ENCODE results near the gene DGCR8.

Gene DGCR8

DNA sequence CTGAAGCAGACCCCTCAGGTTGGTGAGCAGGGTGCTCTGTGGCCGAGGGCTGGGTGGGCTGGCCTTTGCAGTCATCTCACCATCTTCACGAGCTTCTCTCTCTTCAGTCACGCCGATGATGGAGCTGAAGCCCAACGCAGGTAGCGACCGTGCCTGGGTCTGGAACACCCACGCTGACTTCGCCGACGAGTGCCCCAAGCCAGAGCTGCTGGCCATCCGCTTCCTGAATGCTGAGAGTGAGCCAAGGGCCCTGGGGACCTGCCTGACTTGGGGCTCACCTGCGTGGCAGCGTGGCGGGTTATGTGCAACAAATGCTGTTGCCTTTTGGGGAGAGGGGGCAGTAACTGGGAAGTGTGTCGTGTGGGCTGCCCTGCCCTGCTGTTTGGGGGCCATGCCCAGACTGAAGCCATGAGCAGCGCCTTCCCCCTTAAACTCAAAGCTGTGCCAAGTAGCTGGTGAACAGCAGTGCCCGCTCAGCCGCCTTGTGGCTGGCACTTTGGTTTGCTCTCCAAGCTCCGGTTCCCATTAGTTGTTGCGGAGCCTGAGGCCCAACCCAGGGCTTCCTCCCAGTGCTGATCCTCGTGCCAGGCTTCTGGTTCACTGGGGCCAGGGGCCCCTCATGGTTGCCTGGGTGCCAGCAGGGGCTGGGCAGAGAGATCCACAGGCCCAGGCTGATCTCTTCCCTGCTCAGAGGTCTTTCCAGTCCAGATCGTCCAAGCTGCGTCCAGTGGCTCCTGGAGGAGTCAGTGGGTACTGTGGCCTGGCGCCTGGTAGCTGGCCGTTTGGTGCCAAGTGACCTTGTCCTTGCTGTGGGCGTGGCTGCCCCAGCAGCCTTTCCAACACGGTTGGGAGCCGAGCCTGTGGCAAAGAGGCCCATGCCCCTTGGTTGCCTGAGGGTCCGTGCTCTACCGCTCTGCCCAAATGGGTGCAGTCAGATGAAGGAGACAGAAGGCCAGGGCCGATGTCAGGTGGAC, 45.4 kb downstream of the DGCR8 start:
- no peak for DNase-seq

DNA sequence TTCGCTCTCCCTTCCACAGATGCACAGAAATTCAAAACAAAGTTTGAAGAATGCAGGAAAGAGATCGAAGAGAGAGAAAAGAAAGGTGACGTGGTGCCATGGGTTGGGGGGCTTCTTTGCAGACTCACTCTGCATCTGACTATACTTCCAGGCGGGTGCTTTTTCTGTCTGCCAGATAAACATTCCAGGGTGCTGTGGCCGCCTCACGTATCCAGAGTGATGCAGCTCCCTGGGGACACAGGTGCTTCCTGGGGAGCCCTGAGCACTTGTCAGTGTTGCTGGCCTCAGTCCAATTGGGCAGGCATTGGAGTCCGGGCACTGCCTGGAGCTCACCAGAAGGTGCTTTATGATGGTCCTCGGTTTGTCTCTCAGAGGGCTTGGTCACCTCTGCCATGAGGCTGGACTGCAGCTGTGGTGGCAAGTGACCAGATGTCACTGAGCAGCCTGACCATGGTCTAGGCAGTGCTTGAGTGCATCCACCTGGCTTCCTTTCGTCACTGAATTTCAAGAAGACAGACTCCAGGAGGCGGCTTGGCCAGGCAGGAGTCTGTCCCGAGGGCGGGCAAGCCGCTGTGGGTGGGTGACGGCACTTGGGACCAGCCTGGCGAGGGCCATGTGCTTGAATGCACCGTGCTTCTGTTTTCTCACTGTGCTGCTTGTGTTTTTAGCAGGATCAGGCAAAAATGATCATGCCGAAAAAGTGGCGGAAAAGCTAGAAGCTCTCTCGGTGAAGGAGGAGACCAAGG, 46.4 kb downstream of the DGCR8 start:
- DNase-seq = no peak

DNA sequence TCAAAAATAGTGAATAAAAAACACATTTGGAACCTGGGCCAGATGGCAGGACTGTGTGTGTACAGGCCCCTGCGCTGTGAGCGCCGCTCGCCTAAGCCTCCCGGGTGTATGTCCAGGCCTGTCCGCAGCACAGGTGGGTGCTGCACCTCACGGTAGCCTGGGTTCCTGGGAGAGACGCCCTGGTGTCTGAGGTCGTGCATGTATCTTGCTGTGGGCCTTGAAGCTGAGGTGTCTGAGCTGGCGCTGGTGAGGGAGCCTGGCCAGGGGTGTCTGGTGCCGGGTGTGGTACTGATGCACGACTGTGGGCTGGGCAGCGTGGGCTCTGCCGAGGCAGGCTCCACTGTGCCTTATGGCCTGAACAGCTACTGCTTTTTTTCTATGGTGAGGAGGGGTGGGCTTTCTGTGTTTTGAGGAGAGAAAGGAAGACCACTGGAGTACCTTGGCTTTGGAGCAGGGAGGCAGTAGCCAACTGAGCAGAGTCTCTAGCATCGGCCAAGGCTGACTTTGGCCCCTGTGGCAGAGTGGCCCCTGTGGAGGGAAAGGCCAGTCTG, 47.4 kb downstream of the DGCR8 start:
- DNase-seq = no peak

DNA sequence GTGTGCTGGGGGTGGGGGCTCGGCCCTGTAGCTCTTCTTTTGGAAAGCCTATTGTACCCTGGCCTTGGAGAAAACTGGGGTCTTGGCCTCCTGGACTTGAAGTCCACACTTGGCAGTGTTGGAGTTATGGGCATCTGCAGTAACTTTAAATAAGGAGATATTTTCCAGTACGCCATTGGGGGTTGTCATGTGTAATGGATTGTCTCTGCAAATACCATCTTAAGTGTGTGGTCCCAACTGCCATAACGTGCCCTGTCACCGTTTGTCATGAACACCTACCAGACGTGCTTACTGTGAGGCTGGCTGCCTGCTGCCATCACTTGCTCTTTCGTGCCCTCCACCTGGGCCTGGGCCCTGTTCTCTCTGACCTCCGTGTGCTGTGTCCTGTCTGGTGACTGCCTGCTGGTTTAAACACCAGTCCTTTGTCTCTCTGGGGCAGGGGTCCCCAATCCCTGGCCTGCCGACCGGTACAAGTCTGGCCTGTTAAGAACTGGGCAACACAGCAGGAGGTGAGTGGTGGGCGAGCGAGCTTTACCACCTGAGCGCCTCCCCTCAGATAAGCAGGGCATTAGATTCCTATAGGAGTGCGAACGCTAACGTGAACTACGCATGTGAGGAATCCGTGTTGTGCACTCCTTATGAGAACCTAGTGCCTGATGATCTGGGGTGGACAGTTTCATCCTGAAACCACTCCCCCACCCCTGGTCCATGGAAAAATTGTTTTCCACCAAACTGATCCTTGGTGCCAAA, 48.0 kb downstream of the DGCR8 start:
- no peak for DNase-seq

DNA sequence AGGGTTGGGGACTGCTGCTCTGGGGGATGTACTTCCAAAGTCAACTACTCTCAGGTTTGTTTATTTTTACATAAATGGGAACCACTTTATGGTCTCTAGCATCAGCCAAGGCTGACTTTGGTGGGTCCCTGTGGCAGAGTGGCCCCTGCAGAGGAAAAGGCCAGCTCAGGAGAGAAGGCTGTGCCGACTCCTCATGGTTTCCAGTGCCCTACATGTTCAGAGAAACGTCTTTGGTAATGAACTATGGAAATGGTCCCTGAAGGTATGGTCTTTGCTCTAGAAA, 48.5 kb downstream of the DGCR8 start:
- no peak for DNase-seq

DNA sequence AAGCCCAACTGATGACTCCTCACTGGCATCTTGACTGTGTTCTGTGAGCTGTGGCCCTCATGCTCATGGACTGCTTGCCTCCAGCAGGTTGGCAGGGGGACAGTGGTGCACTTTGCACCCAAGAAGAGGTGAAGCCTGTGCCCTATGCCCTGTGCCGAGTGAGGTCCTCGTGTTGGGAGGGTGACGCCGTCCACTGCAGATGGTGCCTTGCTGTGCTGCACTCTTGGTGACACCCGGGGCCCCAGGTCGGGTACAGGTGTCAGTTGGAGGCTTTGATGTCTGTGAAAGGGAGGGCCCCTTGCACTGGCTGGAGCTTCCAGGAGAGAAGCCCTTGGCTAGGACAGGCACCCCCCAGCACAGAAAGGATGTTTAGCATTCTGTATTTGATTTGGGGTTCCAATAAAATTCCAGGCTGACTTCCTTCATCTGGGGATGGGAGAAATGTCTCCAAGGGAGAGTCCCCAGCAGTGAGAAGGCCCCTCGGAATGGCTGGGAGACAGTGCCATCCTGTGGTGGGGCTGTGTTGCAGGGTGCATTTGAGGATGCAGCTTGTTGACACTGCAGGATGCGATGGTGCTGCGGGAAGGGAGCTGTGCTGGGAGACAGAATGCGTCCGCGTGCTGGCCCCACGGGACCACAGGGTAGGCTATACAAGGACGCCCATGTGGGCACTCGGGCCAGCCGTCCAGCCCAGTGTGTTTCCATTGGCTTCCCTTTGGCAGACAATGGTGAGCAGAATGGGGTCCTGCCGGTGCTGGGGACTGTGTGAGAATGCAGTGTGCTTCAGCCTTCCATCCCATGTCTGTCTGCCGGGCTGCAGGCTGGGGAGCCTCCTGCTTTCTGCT, 49.1 kb downstream of the DGCR8 start:
- peak in 3 of 14 donors; percentile 5 to 34 (median 12) for DNase-seq

DNA sequence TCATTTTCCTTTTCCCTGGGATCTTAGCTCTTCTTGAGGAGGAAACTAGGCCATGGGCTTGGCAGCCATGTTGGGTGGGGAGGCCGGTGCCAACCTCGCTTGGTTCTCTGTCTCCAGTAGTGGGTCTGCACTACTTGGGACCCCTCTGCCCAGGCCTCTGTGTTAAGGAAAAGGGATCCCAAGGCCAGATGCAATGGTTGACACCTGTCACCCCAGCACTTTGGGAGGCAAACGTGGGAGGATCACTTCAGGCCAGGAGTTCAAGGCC, 49.6 kb downstream of the DGCR8 start:
- DNase-seq = no peak

DNA sequence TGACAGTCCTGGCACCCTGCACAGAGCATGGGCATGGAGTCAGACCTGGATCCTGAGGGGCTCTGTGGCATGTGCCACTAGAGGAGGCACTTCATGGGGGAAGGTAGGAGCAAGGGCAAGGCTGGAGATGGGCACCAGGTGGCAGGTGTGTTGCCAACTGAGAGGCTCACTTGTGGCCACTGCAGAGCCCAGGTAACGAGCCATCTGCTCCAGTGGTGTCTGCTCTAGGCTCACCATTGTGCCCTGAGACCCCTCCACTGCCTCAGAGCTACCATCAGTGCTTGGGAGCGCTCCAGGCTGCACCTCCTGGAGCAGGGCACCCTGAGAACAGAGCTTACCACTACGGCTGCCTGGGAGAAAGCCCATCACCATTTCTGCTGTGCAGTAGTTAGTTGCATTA, 50.3 kb downstream of the DGCR8 start:
- no peak for DNase-seq

DNA sequence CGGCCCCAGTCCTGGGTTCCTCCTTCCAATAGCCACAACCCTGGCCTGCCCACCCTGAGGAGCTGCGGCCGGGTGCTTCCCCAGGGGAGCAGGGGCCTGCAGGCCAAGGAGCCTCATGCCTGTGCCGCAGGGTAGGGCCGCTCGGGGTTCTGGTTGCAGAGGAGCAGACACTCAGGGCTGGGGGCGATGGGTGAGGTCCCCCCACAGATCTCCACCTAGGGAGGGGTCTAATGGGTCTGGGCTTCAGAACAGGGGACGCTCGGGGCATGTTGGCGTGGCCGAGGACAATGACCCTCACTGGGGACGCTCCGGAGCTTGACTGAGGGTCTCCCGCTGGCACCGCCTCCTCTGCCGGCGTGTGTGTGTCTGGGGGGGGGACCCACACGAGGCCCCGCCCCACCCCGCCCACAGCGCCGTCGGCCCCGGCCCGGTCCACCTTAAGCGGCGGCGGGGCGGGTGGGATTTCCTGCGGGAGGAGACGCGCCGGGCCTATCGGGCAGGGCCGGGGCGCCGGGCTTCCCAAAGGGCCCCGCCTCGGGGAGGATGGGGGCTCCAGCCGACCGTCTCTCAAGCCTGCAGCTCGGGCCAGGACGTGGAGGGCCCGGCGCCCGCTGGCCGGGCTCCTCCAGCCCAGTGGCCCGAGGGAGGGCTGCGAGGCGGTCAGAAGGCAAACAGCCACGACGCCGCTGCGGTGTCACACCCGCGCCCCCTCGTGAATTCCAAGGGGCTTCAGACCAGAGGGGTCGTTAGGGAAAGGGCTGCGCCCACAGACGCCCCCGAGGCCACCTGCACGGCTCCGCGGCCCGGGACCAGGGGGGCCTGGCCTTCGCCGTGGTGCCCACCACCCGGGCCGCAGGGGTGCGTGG, 50.9 kb downstream of the DGCR8 start:
- peak; percentile 23 to 86 (median 59) for DNase-seq

DNA sequence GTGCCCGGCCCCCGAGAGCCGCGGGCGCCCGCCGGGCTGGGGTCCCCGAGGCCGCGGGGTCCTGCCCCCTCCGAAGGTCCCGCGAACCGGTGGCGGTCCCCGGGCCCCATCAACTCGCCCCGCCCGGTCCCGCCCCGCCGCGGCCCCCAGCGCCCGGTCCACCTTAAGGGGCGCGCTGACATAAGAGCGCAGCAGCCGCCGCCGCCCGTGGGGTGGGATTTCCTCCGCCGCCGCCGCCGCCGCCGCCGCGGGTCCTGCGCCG, 51.5 kb downstream of the DGCR8 start, which contains the start of gene ZDHHC8:
Gene ZDHHC8, plus strand, starts transcription at position 208 of the 262 bp plus-strand sequence. CDS start 144 bp downstream, outside the sequence.
- peak in 6 of 14 donors; percentile 24 to 68 (median 56) for DNase-seq

DNA sequence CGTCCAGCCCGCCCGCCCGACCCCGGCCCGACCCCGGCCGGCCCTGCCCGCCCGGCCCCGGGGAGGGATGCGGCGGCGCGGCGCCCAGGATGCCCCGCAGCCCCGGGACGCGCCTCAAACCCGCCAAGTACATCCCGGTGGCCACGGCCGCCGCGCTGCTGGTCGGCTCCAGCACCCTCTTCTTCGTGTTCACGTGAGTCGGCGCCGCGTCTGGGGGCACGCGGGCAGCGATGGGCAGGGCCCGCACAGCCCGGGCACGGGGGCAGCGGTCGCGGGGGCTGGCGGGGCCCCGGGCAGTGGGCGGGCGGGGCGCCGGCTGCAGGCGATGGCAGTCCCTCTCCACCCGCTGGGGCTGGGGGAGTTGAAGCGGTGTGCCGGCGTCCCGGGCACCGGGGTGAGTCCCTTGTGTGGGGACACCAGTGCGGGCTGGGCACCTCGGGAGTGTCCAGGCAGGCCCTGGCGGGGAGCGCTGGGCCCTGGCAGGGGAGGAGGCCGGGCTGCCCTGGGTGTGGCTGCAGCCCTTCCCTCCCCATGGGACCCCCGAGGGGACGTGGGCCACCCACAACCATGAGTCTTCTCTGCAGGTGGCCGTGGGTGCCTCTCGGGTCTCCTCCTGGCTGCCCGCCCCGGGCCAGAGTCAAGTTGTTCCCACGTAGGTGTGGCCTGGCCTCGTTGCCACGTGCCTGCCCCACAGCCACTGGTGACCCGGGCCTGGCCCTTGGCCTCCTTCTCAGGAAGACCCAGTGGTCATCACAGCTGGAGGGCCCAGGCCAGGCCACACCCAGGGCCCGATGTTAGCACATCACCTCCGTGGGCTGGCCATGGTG, 52.0 kb downstream of the DGCR8 start:
- DNase-seq = peak in 3 of 14 donors; percentile 23 to 57 (median 39)

DNA sequence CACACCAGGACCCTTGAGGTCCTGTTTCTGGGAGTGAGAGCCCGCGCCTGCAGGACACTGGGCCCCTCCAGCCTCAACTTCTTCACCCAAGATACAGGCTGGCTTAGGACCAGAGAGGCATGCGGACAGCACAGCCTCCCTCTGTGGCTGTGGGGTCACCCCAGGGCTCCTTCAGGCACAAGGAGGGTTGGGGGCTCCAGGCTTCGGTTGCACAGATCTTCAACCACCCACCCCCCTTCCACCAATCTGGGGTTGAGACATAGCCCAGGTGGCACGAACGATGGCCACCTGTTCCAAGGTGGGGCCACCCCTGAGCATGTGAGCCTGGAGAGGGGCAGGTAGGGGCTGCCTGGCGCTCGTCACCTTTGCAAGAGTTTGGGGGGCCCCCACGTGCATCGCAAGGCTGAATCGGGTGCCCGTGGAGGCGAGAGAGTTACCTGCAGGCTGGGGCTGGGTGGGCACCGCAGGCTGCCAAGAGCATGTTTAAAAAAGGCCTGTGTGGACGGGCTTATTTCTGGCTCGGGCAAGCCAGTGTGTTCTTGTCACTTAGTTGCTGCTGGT, 52.7 kb downstream of the DGCR8 start:
- DNase-seq = no peak

DNA sequence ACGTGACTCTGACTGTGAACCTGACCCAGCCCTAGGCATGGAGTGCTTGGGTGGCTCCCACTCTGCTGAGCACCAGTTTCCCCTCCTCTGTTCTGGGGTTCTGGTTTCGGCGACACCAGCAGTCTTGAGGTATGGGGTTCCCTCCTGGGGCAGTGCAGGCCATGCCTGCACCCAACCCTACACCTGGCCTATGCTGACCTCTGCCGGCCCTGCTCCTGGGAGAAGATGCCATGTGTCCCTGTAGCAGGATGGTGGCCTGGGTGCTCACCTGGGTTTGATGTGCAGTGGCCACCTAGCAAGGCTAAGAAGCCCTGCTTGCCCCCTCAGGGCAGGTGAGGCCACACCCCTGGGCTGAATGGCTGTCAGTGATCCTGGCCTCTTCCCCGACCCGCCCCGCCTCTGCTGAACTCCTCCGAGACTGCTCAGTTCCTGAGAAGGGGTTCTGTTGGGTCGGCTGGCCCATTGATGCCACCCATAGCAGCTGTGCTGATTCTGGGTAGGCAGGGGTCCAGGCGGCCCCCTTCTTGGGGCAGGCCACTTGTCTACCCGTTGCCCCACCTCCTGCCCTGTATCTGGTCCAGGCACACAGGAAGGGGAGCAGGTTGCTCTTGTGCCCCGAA, 54.0 kb downstream of the DGCR8 start:
- DNase-seq = no peak

DNA sequence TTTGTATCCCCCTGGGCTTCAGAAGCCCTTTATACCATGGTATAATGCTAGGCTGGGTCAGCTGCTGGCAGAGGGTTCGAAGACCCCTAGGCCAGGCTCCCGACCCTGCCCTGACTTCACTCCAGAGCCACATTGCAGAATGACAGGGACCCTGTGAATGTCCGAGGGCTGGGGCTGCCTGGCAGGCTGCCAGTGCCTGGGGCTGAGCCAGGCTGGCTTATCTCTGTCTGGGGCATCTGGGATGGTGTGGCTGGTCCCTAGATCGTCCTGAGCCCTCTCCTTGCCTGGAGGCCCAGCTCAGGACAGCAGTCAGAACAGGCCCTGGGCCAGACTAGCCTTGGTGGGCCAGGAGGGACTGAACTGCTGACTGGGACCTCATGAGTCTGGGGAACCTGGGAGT, 55.2 kb downstream of the DGCR8 start:
- DNase-seq = no peak

DNA sequence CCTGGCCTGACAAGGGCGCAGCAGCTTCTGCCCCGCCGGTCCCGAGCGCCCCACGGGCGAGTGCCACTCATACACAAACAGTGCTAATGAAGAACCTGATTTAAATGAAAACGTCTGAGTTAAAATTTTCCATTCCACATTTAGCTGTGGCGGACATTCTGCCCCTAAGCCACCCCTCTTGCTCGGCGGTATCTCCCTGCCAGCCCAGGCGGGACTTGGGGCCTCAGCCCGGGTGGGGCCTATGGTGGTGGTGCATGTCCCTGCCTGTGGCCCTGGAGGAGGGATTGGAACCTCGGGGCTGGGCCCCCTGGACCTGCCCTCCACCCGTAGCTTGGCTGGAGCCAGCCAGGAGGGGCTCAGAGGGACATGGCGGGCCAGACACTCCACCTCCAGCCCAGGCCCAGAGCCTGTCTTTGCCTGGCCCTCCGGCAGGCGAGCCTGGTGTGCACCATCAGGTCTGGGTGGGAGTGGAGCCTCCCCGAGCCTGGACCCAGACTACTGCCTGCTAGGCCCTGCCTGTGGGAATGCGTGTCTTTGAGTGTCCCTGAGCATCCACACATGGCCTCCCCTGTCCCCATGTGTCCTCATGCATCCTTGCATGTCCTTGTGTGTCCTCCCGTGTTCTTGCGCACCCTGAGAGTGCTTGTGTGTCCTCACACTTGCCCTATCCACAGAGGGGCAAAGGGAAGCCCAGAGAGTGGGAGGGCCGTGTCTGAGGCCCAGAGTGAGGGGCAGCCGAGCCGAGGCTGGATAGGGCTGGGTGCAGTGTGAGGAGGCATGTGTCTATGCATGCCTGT, 56.0 kb downstream of the DGCR8 start:
- no peak for DNase-seq

DNA sequence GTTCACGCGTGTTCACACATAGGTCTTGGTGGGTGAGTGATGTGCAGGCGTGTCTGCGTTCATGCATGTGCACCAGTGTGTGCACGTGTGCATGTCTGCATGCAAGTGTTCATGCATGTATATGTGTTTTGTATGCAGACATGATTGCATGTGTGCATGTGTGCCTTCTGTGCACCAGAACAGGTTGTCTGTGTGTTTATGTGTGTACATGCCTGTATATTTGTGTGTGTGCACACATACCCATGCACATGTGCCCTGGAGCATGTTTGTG, 56.5 kb downstream of the DGCR8 start:
- DNase-seq = no peak

DNA sequence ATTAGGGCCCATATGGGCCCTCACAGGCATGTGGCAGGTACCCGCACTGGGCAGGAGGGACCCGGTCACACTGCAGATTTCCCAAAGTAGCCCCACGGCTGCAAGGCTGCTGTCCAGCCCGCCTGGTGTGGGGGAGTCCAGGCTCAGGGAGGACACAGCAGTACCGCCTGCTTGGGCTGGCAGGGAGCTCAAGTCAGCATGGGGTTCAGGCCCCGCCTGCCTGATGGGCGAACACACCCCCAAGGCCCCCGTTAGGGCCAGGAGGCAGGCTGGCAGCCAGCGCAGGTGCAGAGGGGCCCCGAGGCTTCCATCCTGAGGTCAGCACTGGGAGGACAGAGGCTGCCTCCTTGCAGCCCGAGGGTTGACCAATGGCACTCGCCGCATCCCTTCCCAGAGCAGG, 57.1 kb downstream of the DGCR8 start:
- no peak for DNase-seq

DNA sequence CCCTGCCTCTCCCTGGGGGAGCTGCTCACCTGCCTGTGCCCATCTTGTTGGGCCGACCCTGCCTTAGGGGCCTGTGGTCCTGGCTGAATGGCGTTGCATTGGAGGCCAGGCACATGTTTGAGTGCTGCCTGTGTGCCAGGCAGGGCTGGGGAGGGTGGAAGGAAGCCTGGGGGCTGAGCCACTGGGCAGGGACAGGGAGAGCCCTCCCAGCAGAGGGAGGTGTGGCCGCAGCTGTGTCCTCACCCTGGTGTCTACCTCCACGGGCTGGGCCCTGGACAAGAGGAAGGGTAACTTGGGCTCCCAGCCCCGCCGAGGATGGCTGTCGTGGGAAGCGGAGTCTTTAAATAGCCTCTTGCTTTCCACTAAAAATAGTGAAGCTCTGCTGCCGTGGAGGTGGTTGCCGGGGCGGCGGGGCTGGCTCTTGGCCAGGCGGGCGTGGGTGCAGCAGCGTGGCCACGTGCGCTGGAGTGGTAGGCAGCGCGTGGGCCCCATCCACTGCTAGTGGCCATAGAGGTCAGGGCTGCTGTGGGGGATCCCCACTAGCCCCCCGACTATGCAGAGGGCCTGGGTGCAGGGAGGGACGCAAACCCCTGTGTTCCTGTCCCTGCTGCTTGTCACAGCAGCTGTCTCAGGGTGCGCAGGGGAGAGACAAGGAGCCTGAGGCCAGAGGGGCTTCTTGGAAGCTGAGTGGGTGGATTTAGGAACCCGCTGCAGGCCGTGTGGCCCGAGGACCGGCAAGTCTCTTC, 57.8 kb downstream of the DGCR8 start:
- peak in 1 of 14 donors; percentile 11 for DNase-seq

All from C1 segment of cervical spinal cord (tissue), 14 donors.